ENCODE results near the gene GMDS.

DNA sequence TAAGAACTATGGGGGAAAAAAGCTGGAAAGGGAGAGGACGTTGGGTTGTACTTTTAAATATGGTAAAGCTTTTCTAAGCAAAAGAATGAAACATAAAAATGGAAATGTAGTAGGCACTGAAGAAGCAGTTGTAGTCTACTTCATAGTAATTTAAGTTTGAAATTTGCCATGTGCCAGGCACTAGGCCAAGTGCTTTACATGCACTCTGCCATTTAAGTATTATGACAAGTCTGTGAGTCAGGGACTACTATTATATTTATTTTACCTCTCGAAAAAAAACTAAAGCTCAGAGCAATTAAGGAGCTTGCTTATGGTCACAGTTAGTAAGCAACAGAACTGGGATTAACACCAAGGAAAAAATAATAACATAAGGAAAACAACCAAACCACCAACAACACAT lies 257.8 kb downstream of the GMDS start:
- TF ChIP-seq, protein P1, sequence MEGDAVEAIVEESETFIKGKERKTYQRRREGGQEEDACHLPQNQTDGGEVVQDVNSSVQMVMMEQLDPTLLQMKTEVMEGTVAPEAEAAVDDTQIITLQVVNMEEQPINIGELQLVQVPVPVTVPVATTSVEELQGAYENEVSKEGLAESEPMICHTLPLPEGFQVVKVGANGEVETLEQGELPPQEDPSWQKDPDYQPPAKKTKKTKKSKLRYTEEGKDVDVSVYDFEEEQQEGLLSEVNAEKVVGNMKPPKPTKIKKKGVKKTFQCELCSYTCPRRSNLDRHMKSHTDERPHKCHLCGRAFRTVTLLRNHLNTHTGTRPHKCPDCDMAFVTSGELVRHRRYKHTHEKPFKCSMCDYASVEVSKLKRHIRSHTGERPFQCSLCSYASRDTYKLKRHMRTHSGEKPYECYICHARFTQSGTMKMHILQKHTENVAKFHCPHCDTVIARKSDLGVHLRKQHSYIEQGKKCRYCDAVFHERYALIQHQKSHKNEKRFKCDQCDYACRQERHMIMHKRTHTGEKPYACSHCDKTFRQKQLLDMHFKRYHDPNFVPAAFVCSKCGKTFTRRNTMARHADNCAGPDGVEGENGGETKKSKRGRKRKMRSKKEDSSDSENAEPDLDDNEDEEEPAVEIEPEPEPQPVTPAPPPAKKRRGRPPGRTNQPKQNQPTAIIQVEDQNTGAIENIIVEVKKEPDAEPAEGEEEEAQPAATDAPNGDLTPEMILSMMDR (conservative IDR thresholded peaks at IDR 0.05; ENCODE audit: low read depth in 2 of 2), result no peak
- TF ChIP-seq POLR2AphosphoS5 (IDR thresholded peaks at IDR 0.05; ENCODE audit: low read depth) (no peak), EZH2 (IDR thresholded peaks at IDR 0.05; ENCODE audit: low read depth, unreplicated experiment) (no peak), ZNF331 (CRISPR knock-in tag; IDR thresholded peaks at IDR 0.05; ENCODE audit: low read depth) (no peak), EZH2phosphoT487 (IDR thresholded peaks at IDR 0.05; ENCODE audit: unreplicated experiment) (no peak)
- TF ChIP-seq, protein P2, sequence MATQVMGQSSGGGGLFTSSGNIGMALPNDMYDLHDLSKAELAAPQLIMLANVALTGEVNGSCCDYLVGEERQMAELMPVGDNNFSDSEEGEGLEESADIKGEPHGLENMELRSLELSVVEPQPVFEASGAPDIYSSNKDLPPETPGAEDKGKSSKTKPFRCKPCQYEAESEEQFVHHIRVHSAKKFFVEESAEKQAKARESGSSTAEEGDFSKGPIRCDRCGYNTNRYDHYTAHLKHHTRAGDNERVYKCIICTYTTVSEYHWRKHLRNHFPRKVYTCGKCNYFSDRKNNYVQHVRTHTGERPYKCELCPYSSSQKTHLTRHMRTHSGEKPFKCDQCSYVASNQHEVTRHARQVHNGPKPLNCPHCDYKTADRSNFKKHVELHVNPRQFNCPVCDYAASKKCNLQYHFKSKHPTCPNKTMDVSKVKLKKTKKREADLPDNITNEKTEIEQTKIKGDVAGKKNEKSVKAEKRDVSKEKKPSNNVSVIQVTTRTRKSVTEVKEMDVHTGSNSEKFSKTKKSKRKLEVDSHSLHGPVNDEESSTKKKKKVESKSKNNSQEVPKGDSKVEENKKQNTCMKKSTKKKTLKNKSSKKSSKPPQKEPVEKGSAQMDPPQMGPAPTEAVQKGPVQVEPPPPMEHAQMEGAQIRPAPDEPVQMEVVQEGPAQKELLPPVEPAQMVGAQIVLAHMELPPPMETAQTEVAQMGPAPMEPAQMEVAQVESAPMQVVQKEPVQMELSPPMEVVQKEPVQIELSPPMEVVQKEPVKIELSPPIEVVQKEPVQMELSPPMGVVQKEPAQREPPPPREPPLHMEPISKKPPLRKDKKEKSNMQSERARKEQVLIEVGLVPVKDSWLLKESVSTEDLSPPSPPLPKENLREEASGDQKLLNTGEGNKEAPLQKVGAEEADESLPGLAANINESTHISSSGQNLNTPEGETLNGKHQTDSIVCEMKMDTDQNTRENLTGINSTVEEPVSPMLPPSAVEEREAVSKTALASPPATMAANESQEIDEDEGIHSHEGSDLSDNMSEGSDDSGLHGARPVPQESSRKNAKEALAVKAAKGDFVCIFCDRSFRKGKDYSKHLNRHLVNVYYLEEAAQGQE (IDR thresholded peaks at IDR 0.05; ENCODE audit: unreplicated experiment), result no peak
- TF ChIP-seq, protein P3, sequence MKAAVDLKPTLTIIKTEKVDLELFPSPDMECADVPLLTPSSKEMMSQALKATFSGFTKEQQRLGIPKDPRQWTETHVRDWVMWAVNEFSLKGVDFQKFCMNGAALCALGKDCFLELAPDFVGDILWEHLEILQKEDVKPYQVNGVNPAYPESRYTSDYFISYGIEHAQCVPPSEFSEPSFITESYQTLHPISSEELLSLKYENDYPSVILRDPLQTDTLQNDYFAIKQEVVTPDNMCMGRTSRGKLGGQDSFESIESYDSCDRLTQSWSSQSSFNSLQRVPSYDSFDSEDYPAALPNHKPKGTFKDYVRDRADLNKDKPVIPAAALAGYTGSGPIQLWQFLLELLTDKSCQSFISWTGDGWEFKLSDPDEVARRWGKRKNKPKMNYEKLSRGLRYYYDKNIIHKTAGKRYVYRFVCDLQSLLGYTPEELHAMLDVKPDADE (IDR thresholded peaks at IDR 0.05), result no peak
